ENCODE data around the gene PALLD.
"Not testable (repeated sequence)": the region's sequence is repeated elsewhere in the genome, so short reads cannot be mapped to it uniquely, and the experiment has no call there.

The PALLD gene

DNA sequence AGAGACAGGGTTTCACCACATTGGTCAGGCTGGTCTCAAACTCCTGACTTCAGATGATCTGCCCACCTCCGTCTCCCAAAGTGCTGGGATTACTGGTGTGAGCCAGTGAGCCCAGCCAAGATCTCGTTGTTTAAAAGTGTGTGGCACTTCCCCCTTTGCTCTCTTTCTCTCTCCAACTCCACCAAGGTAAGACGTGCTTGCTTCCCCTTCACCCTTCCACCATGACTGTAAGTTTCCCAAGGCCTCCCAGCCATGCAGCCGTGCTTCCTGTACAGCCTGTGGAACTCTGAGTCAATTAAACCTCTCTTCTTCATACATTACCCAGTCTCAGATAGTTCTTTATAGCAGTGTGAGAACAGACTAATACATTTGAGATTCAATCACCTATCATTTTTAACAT lies 309.4 kb downstream of the PALLD start:
- not testable (repeated sequence) for DNase-seq

DNA sequence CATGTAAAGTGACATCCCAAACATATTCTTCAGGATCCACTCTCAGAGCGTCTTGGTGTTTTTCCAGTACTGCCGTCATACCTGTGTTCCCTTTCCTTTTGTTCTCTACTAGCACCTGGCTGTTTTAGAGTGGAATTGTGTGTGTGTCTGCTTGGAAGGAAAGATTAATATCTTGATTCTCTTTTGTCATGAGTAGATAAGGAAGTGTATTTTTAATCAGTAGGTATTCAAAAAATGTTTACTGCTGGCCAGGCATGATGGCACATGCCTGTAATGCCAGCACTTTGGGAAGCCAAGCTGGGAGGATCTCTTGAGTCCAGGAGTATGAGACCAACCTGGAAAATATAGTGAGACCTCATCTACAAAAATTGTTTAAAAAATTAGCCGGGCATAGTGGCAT lies 314.4 kb downstream of the PALLD start:
- DNase-seq: no peak

DNA sequence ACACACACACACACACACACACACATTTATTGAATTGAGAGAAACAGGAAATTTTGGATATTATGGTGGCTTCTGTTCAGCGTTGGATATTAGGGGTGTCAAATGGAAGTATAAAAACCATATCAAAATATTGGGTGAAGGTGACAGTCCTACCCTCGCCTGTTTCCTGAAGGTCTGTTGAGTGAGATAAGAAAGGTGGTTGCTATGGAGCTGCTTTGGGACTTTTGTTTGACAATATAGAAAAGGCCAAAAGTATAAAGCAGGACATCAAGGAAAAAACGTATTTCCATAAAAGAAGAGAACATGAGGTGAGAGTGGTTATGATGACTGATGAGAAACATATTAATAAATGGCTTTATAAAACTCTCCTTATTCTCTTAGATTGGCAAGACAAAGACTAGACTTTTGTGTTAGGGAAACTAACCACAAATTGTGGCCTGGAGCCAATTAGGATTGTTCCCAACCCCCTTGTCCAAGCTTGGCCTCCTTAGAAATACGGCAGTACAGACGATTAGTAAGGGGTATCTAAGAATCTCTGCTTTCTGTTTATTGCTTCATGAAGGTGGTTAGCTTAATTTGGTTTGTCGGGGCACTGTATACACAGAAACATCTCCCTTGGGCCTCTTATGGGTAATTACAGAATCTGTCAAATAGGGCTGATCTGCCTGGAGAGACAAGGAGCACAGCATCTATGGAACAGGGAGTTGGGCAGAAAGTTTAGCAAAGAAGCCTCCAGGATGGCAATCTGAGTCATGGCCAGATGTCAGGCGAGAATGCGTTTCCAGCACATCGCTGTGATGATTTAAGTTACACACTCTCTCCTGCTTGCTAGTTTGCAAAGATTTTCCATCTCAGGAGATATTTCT lies 315.2 kb downstream of the PALLD start:
- DNase-seq: no peak

DNA sequence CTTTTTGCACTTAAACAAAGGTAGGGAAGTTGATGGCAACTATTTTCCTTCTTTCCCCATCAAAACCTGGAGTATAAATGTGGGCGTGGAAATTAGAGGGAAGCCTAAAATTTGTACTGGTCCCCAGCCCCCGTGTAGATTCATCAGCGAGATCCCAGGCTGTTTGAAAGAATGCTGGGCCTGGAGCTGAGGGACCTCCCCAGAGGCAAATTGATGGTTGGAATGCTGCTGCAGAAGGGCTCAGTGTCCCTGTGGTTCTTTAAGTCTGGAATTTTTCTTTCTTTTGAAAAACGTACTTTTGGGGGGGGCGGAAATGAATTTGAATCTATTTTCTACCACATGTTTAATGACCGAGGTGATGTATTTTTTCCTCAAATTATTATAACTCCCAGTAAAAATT lies 316.0 kb downstream of the PALLD start:
- no peak for DNase-seq

DNA sequence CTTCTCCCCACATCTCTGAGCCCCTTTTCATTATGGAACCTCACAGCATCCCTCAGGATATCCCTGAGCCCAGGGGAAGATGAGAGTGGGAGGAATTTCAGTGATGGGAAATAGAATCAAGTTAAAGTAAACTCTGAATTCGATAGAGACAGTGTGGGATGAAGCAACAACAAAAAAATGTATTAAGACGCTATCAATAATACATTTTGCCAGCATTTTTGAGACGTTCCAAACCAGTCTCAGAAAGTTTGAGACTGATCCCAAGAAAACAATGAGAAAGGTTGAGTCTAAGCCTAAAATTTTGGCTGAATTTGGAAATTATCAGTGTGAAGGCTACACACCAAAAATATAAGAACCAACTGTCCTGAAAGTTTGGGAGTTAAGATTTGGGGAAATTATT lies 317.0 kb downstream of the PALLD start:
- DNase-seq: no peak

DNA sequence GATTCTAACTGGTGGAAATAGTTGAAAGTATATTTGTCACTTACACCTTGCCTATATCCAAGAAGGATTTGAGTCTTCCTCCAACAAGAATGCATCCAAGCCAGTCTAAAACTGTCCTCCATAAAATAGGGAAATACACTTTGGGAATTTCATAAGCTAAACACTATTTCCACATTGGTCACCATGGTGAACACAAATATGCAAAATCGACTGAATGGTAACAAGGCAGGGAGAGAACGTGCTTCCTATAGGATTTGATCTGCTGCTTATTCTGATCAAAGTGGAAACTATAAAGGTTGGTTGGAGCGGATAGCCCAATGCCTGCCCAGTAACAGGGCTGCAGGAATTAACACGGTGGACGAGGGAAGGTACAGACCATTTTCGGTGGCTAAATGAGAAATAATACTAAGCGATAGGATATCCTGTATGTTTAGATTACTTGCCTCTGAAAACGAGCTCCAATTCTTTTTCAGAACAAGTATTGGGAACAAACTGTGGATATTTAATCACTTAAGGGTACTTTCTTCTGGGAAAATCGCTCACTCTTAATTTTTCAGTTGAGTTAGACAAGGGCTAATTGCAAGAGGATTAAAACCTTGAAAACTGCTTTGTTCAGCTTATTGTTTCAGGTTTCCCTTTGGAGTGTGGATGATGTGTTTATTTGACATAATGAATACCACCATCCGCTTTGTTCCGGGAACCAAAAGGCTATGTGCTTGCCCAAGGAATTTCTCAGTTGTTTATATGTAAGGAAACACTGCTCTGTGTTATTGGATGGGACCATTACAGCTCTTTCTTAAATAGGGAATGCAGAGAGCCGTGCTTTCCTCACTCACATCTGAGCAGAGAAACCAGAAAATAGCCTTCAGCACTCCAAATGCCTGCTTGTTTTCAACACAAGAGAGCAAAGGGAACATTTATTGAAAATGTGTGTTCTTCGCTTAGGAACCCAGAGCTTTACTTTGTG lies 318.8 kb downstream of the PALLD start:
- no peak for DNase-seq

DNA sequence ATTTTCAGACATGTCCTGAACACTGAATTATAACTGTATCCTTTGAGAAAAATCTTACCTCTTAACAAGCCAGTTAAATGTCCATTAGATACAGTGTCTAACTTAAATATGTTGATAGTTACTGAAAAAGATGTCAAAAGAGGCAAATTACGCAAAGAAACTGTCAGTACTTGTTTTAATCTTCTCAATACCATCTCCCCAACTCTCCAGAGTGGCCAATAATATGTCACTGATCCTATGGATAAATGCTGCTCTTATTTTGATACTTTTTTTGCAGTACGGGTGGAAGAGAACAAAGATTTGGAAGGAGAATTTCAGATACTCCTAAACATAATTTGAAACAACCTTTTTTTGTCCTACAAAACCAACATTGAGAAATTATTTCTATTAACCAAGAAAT lies 320.5 kb downstream of the PALLD start:
- no peak for DNase-seq

DNA sequence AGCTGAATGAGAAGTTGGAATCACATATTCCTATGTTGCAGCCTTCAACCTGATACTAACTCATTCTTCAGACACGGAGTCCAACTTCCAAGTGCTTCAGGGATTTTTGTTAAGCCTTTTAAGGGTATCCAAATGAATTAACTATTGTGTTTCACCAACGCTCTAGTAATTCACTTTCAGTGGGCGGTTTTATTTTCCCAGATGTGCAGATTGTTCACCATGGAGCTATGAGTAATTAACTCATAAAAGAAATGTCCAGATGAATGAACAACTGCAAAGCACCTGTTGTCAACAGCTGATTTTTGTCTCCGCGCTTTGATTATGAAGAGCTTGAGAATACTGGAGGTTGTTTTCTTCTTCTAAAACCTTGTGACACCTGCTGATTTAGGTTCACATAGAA lies 325.6 kb downstream of the PALLD start:
- DNase-seq: no peak

DNA sequence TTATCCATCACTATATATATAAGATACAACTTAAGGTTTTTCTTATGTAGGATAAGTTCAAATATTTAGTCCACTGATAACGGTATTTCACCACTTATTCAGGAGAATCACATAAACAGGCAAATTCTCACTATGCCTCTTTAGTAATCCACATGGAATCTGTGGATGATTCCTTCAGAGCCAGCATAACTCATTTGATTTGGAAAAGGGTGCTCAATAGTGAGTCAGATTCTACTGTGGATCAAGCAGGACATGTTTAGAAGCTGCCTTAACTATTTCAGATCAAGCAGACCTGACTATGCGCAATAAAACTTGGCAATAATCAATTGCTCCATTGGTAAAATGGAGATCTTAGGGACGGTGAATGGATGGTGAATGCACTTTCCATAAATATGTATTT lies 329.1 kb downstream of the PALLD start:
- no peak for DNase-seq

DNA sequence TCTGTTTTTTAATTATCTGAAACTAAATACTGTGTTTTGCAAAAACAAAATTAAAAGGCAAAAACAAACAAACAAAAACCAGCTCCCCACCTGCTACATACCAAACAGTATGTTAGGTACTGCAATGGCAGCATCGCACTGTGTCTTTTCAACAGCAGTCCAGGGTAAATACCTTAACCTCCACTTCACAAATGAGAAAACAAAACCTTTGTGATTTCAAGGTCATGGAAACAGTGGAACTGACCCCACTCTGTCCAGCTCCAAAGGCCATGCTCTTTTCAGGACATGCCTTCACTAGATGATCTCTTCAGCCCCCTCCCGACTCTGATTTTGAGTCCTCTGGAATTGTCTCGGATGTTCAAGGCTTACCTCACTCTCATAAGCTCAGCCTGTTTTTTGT lies 329.8 kb downstream of the PALLD start:
- no peak for DNase-seq

DNA sequence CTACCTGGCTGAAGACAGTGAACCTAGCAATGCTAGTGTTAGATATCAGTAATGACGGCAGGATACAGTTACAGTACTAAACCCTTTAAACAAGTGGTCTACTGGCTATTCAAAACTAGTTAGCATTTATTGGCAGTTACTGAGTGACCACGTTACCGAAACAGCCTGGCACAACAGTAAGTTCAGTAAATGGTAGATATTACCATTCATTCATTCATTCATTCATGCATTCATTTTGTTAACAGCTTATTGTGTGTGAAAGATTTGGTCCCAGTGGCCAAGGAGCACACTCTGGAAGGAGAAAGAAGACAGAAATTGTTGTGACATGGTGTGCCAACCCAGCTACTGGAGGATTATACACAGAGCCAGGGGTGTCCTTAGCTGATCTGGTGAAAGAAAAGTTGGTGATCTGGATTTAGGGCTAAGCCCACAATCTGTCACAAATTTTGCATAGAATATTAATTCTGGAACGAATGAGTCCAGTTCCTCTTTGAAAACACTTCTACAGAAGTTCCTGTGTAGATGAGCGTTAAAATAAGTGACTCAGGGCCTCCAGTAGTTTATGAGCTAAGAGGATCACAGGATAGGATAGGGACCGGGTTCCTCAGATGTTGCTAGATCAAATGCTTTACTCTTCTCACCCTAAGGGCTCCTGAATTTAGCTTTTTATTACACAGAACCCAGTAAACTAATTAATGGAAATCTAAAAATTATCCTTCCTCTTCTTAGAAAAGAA lies 334.1 kb downstream of the PALLD start:
- DNase-seq: no peak

DNA sequence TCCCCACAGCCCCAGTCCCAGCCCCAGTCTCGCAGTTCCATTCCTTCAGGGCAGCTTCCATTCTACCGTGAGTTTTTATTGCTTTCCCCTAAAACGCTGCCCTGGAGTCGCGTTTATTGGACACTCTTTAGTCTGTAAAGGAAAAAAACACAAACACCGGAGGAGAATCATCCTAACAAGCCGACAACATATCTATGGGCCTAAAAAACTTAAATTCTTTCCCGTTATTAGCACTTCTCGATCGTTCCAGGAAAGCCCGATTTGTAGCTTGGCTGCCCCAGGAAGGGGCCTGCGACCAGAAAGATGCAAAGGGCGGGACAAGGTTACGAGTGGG lies 334.7 kb downstream of the PALLD start:
- DNase-seq: no peak

DNA sequence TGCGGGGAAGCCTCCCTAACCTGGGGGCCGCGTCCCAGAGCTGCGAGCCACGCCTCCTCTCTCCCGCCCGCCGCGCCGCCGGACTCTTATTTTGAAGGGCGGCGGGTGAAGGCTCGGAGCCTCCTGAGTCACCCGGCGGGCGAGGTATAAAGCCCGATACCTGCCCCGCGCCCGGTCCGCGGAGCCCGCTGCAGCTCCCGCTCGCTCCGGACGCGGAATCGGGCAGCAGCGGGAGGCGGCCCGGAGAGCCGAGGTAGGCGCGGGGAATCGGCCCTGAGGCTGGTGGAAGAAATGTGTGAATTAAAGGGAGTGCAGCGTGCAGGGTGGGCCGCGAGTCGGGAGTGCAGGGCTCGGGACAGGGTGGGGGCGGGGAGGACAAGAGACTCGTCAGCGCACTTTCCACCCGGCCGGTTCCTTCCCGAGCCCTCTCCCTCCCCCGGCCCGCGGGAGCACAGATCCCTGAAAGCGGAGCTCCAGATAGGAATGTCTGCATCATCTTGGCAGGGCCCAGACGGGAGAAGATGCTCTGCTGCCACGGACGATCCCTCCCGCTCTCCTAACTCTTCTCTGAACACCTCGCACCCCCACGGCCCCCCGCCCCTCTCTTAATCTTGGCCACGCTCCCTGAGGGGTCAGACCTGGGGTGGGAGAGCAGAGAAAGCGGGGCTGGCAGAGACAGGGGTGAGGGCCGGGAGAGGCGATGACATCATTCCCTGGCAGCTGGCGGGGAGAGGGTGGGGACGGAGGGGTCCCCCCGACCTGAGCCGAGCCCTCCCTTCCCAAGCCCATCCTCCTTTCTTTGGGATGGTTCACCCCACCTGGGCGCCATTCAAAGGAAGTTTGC lies 335.3 kb downstream of the PALLD start:
- no peak for DNase-seq

DNA sequence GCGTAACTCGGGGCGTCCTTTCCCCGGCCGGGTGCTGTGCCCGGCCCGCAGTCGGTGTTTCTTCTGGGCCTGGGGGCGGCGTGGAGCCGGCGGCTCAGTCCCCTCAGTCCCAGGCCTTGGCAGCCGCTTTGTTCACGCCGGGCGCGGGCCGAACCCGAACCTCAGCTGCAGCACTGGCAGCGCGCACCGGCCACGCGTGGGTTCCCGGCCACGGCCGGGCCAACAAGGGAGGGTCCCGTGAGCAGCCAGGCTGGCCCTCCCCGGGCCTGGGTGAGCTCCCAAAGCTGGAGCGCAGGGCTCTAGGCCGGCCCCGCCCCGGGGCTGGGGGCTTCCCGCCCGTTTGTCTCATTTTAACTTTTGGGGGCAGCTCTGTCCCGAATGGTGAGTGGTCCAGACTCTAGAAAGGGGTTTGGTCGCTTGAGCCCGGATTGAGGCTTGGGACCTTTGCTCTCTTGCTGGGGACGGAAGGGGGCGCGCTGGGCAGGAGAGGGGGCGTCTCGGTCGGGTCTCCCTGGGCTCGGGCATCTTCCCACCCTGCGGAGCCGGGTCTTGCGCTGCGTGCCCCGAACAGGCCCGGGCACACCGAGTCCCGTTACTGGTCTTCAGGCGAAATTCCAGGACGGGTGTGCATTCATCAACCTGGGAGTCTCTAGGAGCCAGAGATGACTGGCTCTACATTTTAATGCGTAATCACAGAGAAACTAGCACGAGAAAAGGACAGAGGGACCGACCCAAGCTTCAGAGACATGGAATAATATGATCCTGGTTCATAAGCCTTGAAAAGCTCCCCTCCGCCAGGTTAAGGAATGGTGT lies 336.1 kb downstream of the PALLD start:
- DNase-seq: no peak

DNA sequence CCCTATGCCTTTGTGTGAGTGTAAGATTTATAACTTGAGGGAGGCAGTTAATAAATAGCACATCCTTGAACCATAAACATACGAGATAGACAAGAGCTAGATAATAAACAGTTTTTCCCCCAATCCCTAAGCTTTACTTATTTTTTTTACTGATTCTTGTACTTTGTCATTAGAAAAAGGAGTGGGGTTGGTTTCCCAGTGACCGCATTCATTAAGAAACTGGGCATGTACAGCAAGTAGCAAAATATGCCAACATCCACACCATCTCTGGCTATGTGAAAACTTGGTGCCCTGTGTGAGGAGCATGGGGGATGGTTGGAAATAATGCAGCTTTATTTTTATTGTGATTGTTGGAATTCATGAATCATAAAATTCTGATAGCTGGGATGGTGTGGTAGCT lies 337.0 kb downstream of the PALLD start:
- DNase-seq: no peak

DNA sequence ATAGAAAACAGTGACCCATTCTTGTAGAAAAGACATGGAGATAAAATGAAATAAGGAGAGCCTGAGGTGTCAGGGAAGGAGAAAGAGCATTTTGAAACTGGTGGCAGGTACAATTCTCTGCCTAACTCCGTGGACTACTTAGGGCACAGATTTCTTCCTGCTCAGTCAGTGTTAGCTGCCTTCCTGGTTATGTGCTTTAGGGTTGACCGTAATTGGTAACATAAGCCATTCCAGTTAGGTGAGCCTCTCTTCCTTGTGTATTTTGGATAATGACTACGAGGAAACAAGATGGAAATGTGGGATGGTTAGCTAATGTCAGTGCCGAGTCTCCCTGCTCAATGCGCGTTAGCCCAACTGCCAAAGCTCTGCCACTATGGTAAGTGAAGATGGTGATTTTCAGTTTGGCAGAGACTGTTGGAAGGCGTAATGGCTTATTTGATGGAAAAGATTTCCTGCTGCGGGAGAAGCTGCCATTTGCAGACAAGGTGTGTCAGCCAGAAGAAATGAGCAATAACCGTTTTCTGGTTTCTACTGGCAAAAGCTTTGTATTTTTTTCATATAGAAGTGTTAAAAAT lies 339.1 kb downstream of the PALLD start:
- no peak for DNase-seq

DNA sequence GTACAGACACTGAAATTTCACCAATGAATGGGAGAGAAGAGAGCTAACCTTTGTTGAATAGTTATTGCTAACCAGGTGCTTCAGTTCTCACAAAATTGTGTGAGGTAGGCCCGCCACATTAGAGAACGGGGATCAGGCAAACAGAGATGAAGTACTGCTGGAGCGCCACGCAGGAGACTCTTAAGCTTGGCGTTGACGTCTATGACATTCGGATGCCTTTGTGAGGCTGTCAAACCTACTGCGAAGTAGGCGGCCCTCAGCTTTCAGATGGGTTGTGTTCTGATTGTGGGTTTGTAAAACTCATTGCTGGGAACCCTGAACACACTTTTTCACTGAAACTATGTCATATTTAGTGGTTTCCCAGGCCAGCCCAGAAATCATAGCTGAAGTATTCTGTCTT lies 339.6 kb downstream of the PALLD start:
- DNase-seq: no peak

DNA sequence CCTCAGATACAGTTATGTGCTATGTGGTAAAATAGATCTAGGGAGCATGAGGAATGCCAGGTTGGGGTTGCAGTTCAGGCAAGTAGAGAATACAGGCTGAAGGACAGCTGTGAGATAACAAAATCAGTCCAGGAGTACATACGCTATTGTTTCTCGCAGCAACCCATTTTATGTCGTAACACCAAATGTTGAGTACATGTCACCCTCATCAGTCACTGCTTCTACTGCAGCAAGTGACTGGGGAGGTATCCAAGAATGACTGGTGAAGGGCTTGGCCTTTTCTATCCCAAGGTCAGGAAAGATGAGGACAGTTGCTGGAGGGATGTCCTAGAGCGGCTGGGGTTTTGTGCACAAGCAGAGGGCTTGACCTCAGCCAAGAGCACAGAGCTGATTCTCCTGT lies 341.1 kb downstream of the PALLD start:
- DNase-seq: no peak

DNA sequence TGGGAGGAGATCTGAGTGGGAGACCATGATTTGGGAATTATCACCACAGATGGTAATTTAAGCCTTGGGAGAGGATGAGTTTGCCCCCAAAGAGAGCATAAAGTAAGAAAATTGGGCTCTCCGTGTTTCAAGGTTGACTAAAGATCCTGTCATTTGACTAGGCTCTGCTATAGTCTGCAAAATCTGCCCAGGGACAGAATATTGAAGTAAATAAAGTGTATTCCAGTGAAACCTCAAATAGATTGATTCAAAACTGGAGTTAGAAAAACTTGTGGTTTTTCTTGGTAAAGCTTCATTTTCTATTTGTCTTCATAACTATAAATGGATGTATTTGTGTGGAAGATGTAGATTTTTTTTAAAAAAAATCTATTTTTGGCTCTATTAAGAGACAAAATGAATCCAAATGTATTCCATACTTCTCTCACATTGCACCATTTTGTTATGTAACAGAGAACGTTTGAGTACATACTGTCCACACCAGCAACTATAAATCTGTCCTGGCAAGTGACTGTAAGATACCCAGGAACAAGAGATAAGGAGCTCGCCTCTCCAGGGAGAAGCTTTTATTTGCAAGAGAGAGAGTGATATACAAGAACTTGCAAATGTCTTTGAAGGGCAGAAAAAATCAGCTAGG lies 343.0 kb downstream of the PALLD start:
- no peak for DNase-seq

DNA sequence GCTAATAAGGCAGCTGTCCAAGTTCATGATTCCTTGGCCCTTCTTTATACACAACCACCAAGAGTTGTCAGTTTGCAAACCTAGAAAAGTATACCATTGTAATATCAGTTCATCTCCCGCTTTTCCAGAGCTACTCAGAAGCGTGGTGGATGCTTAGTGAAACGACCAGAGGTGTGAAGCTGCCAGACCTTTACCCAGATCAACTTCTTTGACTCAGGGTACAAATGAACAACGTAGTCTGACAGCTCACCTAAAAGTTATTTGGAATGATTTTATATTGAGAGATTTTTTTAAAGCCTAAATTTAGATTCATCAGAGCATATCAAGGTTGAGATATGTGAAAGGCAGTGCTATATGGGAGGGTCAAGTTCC lies 343.5 kb downstream of the PALLD start:
- DNase-seq: no peak
